Left lung (tissue), 10 donors: Measurements from ENCODE around the gene METTL13. TPM values are rescaled to one million over a fixed set of nuclear protein-coding genes. Genes with fewer than 3 reads are reported as not detected.

Experiments used
- ATAC-seq: fragments of 200-7000 bp; cut with Tn5 transposase; one replicate; pipeline ENCODE4 v1.9.1; 2020; ENCODE audit warnings: moderate library complexity
- DNase-seq, 4 donors: peaks; one replicate each; pipeline ENCODE4 v3.0.0-alpha.2; 2013 to 2020
- H3K27ac ChIP-seq, 2 donors: fragments of 200-600 bp; sonication (generic) in 1 of 2; one replicate each; pipeline versions ENCODE4 v1.5.0 to v1.8.0; 2020 to 2021
- H3K27me3 ChIP-seq, 2 donors: fragments of 200-600 bp; sonication (generic) in 1 of 2; one replicate each; pipeline versions ENCODE4 v1.5.0 to v1.8.0; 2020 to 2021
- H3K36me3 ChIP-seq, 2 donors: fragments of 200-600 bp; sonication (generic) in 1 of 2; one replicate each; pipeline versions ENCODE4 v1.5.0 to v1.8.0; 2020 to 2021
- H3K4me1 ChIP-seq, 2 donors: fragments of 200-600 bp; one replicate each; pipeline ENCODE4 v1.8.0; 2021
- H3K4me3 ChIP-seq, 2 donors: fragments of 200-600 bp; sonication (generic) in 1 of 2; one replicate each; pipeline versions ENCODE4 v1.5.0 to v1.8.0; 2020 to 2021; ENCODE audit warnings: mild to moderate bottlenecking in 1 of 2
- H3K9me3 ChIP-seq, 2 donors: fragments of 200-600 bp; sonication (generic) in 1 of 2; one replicate each; pipeline versions ENCODE4 v1.5.0 to v1.8.0; 2020 to 2021
- intact Hi-C, 2 donors: fragments of 100-400 bp; cut with DNase I; formaldehyde crosslinking; loops; one replicate each; pipeline versions ENCODE4 v1.11.2 to v1.14.2; 2022
- polyA plus RNA-seq, 6 donors: library from polyadenylated mRNA; unstranded; fragments of 120-200 nt; gene quantifications; one replicate each; pipeline ENCODE4 v1.2.1, GENCODE V29; 2013; ENCODE audit not compliant: insufficient read length in 6 of 6
- total RNA-seq, 2 donors: library from RNA; stranded (reverse); fragmentation: NEBNext Ultra II Directional; extraction: Animal tissue kit (Norgen Biotek cat#: 25700); gene quantifications; one replicate each; pipeline ENCODE4 v1.2.1, GENCODE V29; 2021
- TF ChIP-seq, protein P1 (sequence below), 2 donors: fragments of 200-600 bp; sonication (generic) in 1 of 2; IDR thresholded peaks; one replicate each; pipeline versions ENCODE4 v1.5.0 to v1.8.0; 2021; ENCODE audit warnings: antibody characterized with exemption in 2 of 2
- donor health status: DM: no; HTN: yes; CAD: no.
- donor health status: DM: no; HTN: no; CAD: no.

The METTL13 gene
- total and polyA plus RNA-seq, 8 donors = 25.1 to 39.5 (median 34.8) TPM

DNA sequence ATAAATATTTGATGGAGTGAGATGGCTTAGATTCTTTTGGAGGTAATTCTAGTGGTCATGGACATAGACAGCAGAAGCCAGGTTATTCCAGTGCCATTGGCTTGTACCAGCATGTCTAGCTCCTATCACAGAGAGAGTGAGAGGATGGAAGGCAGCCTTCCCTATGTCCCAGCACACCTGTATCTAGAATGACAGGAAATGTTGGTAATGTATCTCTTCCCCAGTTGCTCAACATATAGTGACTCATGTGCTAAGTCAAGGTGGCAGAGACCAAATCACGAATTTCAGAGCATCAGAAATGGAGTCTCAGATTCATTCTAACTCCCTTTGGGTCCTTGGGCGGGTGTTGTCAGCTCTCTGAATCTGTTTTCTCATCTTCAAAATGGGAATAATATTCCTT is 28.4 kb downstream of the METTL13 start:
- Histone ChIP-seq H3K36me3 (no peaks in the 10 kb centered on the region), H3K9me3 (no peaks in the 10 kb centered on the region), H3K4me3 (no peak overlapping the region), H3K4me1 (peaks cover 0 to 11% of the 10 kb centered on the region in 2 donors), H3K27ac (no peak overlapping the region), H3K27me3 (no peaks in the 10 kb centered on the region)
- TF ChIP-seq, protein P1, sequence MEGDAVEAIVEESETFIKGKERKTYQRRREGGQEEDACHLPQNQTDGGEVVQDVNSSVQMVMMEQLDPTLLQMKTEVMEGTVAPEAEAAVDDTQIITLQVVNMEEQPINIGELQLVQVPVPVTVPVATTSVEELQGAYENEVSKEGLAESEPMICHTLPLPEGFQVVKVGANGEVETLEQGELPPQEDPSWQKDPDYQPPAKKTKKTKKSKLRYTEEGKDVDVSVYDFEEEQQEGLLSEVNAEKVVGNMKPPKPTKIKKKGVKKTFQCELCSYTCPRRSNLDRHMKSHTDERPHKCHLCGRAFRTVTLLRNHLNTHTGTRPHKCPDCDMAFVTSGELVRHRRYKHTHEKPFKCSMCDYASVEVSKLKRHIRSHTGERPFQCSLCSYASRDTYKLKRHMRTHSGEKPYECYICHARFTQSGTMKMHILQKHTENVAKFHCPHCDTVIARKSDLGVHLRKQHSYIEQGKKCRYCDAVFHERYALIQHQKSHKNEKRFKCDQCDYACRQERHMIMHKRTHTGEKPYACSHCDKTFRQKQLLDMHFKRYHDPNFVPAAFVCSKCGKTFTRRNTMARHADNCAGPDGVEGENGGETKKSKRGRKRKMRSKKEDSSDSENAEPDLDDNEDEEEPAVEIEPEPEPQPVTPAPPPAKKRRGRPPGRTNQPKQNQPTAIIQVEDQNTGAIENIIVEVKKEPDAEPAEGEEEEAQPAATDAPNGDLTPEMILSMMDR (IDR thresholded peaks at IDR 0.05) = no peak
- intact Hi-C loops = no loop called here
- ATAC-seq (no peak), DNase-seq (no peak)

DNA sequence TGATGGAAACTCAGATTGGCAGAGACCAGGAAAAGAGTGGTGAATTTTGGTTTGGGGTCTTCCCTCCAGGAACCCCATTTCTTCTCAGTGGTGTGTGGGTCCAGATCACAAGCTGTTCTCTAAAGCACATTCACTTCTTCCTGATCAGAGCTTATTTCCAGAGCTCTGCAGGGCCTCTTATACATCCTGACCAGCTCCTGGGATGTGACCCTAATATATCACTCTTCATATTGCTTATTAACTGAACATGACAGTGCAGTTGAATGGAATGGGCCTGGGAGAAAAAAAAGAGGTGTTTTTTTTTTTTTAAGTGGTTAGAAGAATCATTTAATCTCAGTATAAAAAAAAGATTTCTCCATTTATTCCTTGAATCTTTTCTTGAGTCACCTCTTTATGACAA is 30.2 kb downstream of the METTL13 start:
- intact Hi-C loops = no loop called here
- Histone ChIP-seq H3K4me1 (peaks cover 0 to under 1% of the 10 kb centered on the region in 2 donors), H3K9me3 (no peaks in the 10 kb centered on the region), H3K36me3 (no peaks in the 10 kb centered on the region), H3K4me3 (no peak overlapping the region), H3K27ac (no peak overlapping the region), H3K27me3 (no peaks in the 10 kb centered on the region)
- ATAC-seq = no peak
- no peak for DNase-seq
- TF ChIP-seq, protein P1 (IDR thresholded peaks at IDR 0.05) = no peak

DNA sequence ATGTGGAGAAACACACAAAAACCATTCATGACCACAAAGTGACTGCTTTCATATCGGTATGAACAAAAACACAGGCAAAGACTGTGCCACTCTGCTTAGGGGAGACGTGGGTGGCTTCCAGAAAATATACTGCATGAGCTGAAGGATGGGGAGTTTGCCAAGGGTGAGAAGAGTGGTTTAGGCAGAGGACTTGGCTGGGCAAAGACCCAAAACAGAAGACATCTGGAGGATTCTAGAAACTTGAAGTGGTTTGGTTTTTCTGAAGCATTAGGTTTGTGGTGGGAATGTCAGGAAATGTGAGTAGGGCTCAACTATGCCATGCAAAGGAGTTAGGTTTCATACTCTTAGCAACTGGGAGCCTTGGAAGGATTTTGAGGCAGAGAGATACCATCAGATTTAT is 33.2 kb downstream of the METTL13 start:
- H3K27ac ChIP-seq = no peak overlapping the region
- ATAC-seq (no peak), DNase-seq (no peak)
- no peak overlapping the region for H3K4me3 ChIP-seq
- TF ChIP-seq, protein P1 (IDR thresholded peaks at IDR 0.05) = no peak
- H3K36me3 ChIP-seq = no peaks in the 10 kb centered on the region
- no peaks in the 10 kb centered on the region for H3K4me1 ChIP-seq
- H3K27me3 ChIP-seq = no peaks in the 10 kb centered on the region
- intact Hi-C loops = no loop called here
- no peaks in the 10 kb centered on the region for H3K9me3 ChIP-seq

DNA sequence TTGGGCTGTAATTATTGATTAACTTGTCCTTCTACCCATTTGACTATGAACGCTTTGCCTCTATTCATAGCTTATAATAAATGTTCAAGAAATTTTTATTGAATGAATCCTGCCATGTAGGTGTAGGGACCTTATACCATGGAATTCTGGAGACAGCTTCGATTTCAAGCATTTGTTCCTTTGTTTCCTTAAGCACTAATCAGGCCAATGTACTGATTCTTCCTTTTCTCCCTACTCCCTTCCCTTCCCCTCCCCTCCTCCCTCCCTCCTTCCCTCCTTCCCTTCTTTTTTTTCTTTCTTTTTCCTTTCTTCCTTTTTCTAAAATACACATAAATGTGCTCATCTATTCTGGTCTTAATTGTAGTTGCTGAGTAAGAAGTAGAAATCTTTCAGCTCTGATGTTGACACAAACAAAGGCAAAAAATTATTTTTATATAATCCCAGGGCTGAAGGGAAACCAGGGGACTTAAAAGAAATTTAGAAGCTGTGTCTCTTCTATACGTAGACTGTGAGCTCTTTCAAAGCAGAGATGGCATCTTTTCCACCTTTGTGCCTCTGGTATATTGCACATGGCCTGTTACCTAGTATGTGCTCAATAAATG is 34.9 kb downstream of the METTL13 start:
- Histone ChIP-seq H3K4me3 (no peak overlapping the region), H3K4me1 (no peaks in the 10 kb centered on the region), H3K9me3 (no peaks in the 10 kb centered on the region), H3K36me3 (no peaks in the 10 kb centered on the region), H3K27me3 (no peaks in the 10 kb centered on the region), H3K27ac (no peak overlapping the region)
- TF ChIP-seq, protein P1 (IDR thresholded peaks at IDR 0.05) = no peak
- no peak for ATAC-seq
- DNase-seq = no peak
- intact Hi-C loops = no loop called here

DNA sequence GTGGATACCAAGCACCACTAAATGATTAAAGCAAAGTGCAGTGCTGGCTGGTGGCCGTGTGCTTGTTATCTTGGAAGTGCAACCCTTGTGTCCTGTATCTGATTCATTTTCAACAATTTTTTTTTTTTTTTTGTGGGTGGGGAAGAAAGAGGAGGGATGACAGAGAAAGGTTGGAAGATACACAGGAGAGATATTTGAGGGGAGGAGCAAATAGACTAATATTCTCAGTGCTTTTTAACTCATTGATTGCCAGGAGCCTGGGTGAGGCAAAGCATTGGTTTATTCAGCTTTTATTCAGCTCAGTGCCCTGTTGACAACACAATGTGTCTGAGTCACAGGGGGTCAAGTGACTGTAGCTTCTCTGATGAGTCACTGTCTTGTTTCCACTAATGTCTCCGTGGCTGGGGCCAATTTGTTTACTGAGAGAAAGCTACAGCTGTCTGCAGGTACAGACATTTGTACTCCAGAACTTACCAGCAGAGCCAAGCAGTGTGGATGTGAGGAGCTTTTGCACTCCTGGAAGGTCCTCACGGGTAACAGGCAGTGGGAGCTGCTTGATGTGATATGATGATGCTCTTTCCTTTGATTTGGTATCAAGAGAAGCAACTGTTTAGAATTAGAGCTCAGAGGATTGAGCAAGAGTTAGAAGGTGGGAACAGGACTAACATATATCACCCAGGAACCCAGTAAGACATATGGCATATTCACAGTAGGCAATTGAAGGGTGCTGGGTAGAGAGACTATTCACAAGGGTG is 36.2 kb downstream of the METTL13 start:
- Histone ChIP-seq H3K27me3 (no peaks in the 10 kb centered on the region), H3K27ac (no peak overlapping the region), H3K4me1 (no peaks in the 10 kb centered on the region), H3K36me3 (no peaks in the 10 kb centered on the region), H3K9me3 (no peaks in the 10 kb centered on the region), H3K4me3 (no peak overlapping the region)
- TF ChIP-seq, protein P1 (IDR thresholded peaks at IDR 0.05) = no peak
- DNase-seq (peak in 1 of 4 donors; percentile 33), ATAC-seq (peak; percentile 71)
- intact Hi-C loops = no loop called here
